Colon (tissue), 2 donors: ENCODE data around the gene HES4.

Experiments
- FAIRE-seq: peaks from 2 replicates; lab custom pipeline; 2012; peaks lifted over from hg19 to GRCh38; lab: Jason Lieb, UNC
- donor health status: control.
- donor health status: control.

Gene HES4

DNA sequence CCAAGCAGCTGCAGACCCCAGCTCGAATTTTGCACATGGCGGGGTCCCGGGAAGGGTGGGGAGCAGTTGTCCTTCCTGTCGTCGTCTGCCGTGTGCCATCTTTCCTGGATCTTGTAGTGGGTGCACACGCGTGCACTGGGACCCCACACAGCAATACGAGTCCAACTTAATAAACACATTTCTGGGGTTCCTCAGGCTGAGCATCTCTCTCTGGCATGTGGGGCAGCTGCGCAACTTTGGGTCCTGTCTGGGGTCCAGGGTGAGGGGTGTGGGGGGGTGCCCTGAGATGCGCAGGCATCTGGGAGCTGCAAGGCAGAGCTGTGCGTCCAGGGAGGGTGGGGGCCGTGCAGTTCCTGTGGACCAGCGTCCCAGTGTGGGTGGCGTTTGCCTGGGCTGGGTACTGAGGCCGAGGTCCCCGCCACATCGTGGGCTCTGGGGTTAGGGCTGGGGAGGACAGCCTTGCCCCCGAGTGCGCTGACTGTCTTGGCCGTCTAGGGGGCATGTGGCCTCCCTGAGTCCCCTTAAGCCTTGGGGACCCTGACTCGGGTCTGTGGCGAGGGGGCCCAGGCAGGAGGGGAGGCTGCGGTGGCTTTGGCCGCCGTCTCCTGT is 34.3 kb downstream of the HES4 start:
- FAIRE-seq = no peak

DNA sequence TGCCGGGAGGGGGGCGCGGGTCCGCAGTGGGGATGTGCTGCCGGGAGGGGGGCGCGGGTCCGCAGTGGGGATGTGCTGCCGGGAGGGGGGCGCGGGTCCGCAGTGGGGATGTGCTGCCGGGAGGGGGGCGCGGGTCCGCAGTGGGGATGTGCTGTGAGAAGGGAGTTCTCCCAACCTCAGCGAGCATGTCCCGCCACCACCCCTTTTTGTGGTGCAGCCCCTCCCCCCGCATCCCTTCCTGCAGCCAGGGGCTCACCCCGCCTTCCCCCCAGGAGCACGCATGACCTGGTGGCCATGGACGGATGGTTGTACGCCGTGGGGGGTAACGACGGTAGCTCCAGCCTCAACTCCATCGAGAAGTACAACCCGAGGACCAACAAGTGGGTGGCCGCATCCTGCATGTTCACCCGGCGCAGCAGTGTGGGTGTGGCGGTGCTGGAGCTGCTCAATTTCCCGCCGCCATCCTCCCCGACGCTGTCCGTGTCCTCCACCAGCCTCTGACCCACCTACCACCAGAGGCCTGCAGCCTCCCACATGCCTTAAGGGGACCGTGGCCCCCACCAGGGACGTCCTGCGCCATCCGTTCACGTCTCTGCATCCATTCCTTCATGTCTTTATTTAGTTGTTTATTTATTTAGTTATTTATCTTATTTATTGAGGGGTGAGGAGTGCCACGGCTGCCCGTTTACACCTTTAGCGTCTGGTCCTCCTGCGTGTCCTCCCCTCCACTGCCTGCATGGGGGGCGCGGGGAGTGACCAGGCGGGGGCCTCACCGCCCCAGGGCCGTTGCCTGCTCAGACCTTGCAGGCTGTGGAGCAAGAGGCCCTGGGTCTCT is 35.0 kb downstream of the HES4 start:
- no peak for FAIRE-seq

- FAIRE-seq = no peak
These were observed 36.0 kb downstream of the HES4 start for GRCh38 chr1:963746-964525.

GRCh38 chr1:963301-963651 is 36.6 kb downstream of the HES4 start:
- FAIRE-seq = no peak

- FAIRE-seq = no peak
These were observed 37.3 kb downstream of the HES4 start for GRCh38 chr1:962381-963300.

GRCh38 chr1:961132-961669 is 38.7 kb downstream of the HES4 start:
- no peak for FAIRE-seq

GRCh38 chr1:960363-961131 is 39.4 kb downstream of the HES4 start, which contains the start of gene KLHL17:
Gene KLHL17 (plus strand): TSS chr1:960584. CDS start chr1:960694, 110 bp downstream.
- FAIRE-seq = no peak

DNA sequence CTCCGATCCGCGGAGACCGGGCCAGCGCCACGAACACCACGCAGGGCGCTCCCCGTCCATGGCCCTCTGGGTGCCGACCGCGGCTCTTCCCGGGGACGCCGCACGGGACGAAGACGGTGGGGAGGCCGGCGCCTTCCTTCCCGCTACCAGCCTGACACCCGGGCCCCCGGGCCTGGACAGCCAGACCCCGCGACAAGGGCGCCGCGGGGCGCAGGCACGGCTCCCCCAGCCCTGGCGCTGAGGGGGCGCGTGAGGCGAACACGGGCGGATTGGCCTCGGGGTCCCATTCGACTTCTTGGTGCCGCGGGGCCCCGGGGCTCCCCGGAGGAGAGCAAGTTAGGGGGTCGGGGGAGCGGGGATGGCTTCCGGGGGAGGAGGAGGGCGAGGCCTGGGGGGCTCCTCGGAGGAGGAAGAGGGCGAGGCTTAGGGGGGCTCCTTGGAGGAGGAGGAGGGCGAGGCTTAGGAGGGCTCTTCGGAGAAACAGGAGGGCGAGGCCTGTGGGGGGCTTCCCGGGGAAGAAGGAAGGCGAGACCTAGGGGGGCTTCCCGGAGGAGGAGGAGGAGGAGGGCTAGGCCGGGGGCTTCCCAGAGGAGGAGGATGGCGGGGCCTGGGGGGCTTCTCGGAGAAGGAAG is 40.0 kb downstream of the HES4 start:
- no peak for FAIRE-seq

- no peak for FAIRE-seq
These were observed 40.8 kb downstream of the HES4 start, which contains the start of gene NOC2L for GRCh38 chr1:958823-959730. Gene NOC2L (minus strand): TSS chr1:959256. CDS start chr1:959240, 16 bp downstream.

- FAIRE-seq = no peak
These were observed 43.3 kb downstream of the HES4 start for GRCh38 chr1:956636-957035.

GRCh38 chr1:955474-955873 is 44.4 kb downstream of the HES4 start:
- FAIRE-seq = no peak

- FAIRE-seq = no peak
These were observed 45.0 kb downstream of the HES4 start for GRCh38 chr1:954927-955326.

- no peak for FAIRE-seq
These were observed 46.2 kb downstream of the HES4 start for GRCh38 chr1:953524-954320.

DNA sequence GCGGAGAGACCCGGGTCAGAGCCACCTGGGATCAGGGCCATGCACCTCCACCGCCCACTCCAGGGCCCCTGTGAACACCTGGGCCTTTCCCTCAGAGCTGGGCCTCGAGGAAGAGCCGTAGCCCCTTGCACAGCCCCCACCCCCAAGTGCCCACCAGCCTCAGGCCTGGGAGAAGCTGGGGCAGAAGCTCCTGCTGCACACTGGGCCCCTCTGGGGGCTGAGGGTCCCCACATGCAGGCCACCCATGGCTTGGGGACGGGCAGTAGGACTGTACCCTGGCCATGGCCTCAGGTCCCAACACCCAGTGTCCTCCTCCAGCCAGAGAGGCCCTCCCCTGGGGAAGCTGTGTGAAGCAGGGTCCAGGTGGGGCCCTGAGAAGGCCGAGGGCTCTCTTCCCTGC is 47.3 kb downstream of the HES4 start:
- no peak for FAIRE-seq

GRCh38 chr1:952201-952600 is 47.7 kb downstream of the HES4 start:
- no peak for FAIRE-seq

GRCh38 chr1:951364-951763 is 48.5 kb downstream of the HES4 start:
- FAIRE-seq = no peak

GRCh38 chr1:950881-951280 is 49.0 kb downstream of the HES4 start:
- no peak for FAIRE-seq

- no peak for FAIRE-seq
These were observed 49.6 kb downstream of the HES4 start for GRCh38 chr1:950268-950667.
